Mammary epithelial cell (primary cell): ENCODE measurements around the gene HYOU1.

ENCODE experiments used
- CTCF ChIP-seq, 2 donors: IDR thresholded peaks in 1 of 2; conservative IDR thresholded peaks in 1 of 2; 2 replicates each; pipeline ENCODE4 v1.5.1; 2011 to 2012; ENCODE audit warnings: inconsistent platforms in 2 of 2, low read length in 2 of 2, mild to moderate bottlenecking in 2 of 2, control low read depth in 1 of 2, low read depth in 1 of 2; ENCODE audit not compliant: insufficient read depth in 1 of 2; ENCODE audit errors: extremely low read depth in 1 of 2
- EZH2 ChIP-seq: IDR thresholded peaks from 2 replicates; pipeline ENCODE4 v1.6.1; 2012; ENCODE audit warnings: low read length, inconsistent platforms, borderline replicate concordance

GRCh38 chr11:119026970-119027369, 30.0 kb downstream of the HYOU1 start:
- TF ChIP-seq CTCF (conservative IDR thresholded peaks at IDR 0.05 in 1 of 2, IDR thresholded peaks at IDR 0.05 in 1 of 2; ENCODE audit: extremely low read depth in 1 of 2, insufficient read depth in 1 of 2, low read depth in 1 of 2, low read length in 2 of 2) (no peak), EZH2 (no peak)
